Measurements from ENCODE around the gene MLEC.

Gene MLEC

GRCh38 chr12:120690083-120690450 is 3.1 kb downstream of the MLEC start:
- Histone ChIP-seq H3K4me3 (ENCODE audit: low read depth in 1 of 5, low read length in 5 of 5) (no peak overlapping the region), H3K36me3 (ENCODE audit: control insufficient read depth in 5 of 5, insufficient read depth in 5 of 5, low read length in 5 of 5) (peaks cover 10 to 18% (median 12%) of the 10 kb centered on the region in 5 donors), H3K27ac (ENCODE audit: low read depth, low read length) (peak overlapping the region; percentile 44), H3K9ac (ENCODE audit: low read length in 5 of 5) (peak overlapping the region in 3 of 5 donors; percentile 1 to 49 (median 30)), H3K27me3 (ENCODE audit: control insufficient read depth in 5 of 5, insufficient read depth in 4 of 5, low read length in 5 of 5) (no peaks in the 10 kb centered on the region), H3K9me3 (ENCODE audit: control insufficient read depth in 5 of 5, low read length in 5 of 5) (no peaks in the 10 kb centered on the region), H3K4me1 (ENCODE audit: control insufficient read depth in 5 of 5, insufficient read depth in 5 of 5, low read length in 5 of 5) (peaks cover 18 to 74% (median 69%) of the 10 kb centered on the region in 5 donors)

GRCh38 chr12:120690978-120691377 is 4.0 kb downstream of the MLEC start:
- Histone ChIP-seq H3K9me3 (ENCODE audit: control insufficient read depth in 5 of 5, low read length in 5 of 5) (no peaks in the 10 kb centered on the region), H3K9ac (ENCODE audit: low read length in 5 of 5) (peak overlapping the region in 2 of 5 donors; percentile 1 to 48), H3K36me3 (ENCODE audit: control insufficient read depth in 5 of 5, insufficient read depth in 5 of 5, low read length in 5 of 5) (peaks cover 17 to 27% (median 21%) of the 10 kb centered on the region in 5 donors), H3K4me3 (ENCODE audit: low read depth in 1 of 5, low read length in 5 of 5) (no peak overlapping the region), H3K27ac (ENCODE audit: low read depth, low read length) (peak overlapping the region; percentile 44), H3K27me3 (ENCODE audit: control insufficient read depth in 5 of 5, insufficient read depth in 4 of 5, low read length in 5 of 5) (no peaks in the 10 kb centered on the region), H3K4me1 (ENCODE audit: control insufficient read depth in 5 of 5, insufficient read depth in 5 of 5, low read length in 5 of 5) (peaks cover 18 to 72% (median 64%) of the 10 kb centered on the region in 5 donors)

- peak overlapping the region; percentile 14 for H3K27ac ChIP-seq (ENCODE audit: low read depth, low read length)
- H3K9me3 ChIP-seq (ENCODE audit: control insufficient read depth in 5 of 5, low read length in 5 of 5), result no peaks in the 10 kb centered on the region
- no peak overlapping the region for H3K4me3 ChIP-seq (ENCODE audit: low read depth in 1 of 5, low read length in 5 of 5)
- no peak overlapping the region for H3K9ac ChIP-seq (ENCODE audit: low read length in 5 of 5)
- peaks cover 13 to 71% (median 56%) of the 10 kb centered on the region in 5 donors for H3K4me1 ChIP-seq (ENCODE audit: control insufficient read depth in 5 of 5, insufficient read depth in 5 of 5, low read length in 5 of 5)
- no peaks in the 10 kb centered on the region for H3K27me3 ChIP-seq (ENCODE audit: control insufficient read depth in 5 of 5, insufficient read depth in 4 of 5, low read length in 5 of 5)
- H3K36me3 ChIP-seq (ENCODE audit: control insufficient read depth in 5 of 5, insufficient read depth in 5 of 5, low read length in 5 of 5), result peaks cover 25 to 43% (median 37%) of the 10 kb centered on the region in 5 donors
These were observed 5.6 kb downstream of the MLEC start for GRCh38 chr12:120692524-120693033.

- Histone ChIP-seq H3K27ac (ENCODE audit: low read depth, low read length) (peak overlapping the region; percentile 44), H3K4me3 (ENCODE audit: low read depth in 1 of 5, low read length in 5 of 5) (no peak overlapping the region), H3K9me3 (ENCODE audit: control insufficient read depth in 5 of 5, low read length in 5 of 5) (no peaks in the 10 kb centered on the region), H3K36me3 (ENCODE audit: control insufficient read depth in 5 of 5, insufficient read depth in 5 of 5, low read length in 5 of 5) (peaks cover 27 to 56% (median 47%) of the 10 kb centered on the region in 5 donors), H3K9ac (ENCODE audit: low read length in 5 of 5) (no peak overlapping the region), H3K27me3 (ENCODE audit: control insufficient read depth in 5 of 5, insufficient read depth in 4 of 5, low read length in 5 of 5) (no peaks in the 10 kb centered on the region), H3K4me1 (ENCODE audit: control insufficient read depth in 5 of 5, insufficient read depth in 5 of 5, low read length in 5 of 5) (peaks cover 8 to 71% (median 47%) of the 10 kb centered on the region in 5 donors)
These were observed 6.9 kb downstream of the MLEC start for GRCh38 chr12:120693848-120694247.

- Histone ChIP-seq H3K27me3 (ENCODE audit: control insufficient read depth in 5 of 5, insufficient read depth in 4 of 5, low read length in 5 of 5) (no peaks in the 10 kb centered on the region), H3K27ac (ENCODE audit: low read depth, low read length) (no peak overlapping the region), H3K4me3 (ENCODE audit: low read depth in 1 of 5, low read length in 5 of 5) (no peak overlapping the region), H3K9ac (ENCODE audit: low read length in 5 of 5) (no peak overlapping the region), H3K9me3 (ENCODE audit: control insufficient read depth in 5 of 5, low read length in 5 of 5) (no peaks in the 10 kb centered on the region), H3K4me1 (ENCODE audit: control insufficient read depth in 5 of 5, insufficient read depth in 5 of 5, low read length in 5 of 5) (peaks cover 2 to 71% (median 43%) of the 10 kb centered on the region in 5 donors), H3K36me3 (ENCODE audit: control insufficient read depth in 5 of 5, insufficient read depth in 5 of 5, low read length in 5 of 5) (peaks cover 27 to 81% (median 70%) of the 10 kb centered on the region in 5 donors)
These were observed 9.7 kb downstream of the MLEC start for GRCh38 chr12:120696626-120697025.

GRCh38 chr12:120697344-120697743 is 10.4 kb downstream of the MLEC start:
- no peak overlapping the region for H3K4me3 ChIP-seq (ENCODE audit: low read depth in 1 of 5, low read length in 5 of 5)
- H3K27me3 ChIP-seq (ENCODE audit: control insufficient read depth in 5 of 5, insufficient read depth in 4 of 5, low read length in 5 of 5), result no peaks in the 10 kb centered on the region
- no peak overlapping the region for H3K27ac ChIP-seq (ENCODE audit: low read depth, low read length)
- no peak overlapping the region for H3K9ac ChIP-seq (ENCODE audit: low read length in 5 of 5)
- peaks cover 27 to 88% (median 73%) of the 10 kb centered on the region in 5 donors for H3K36me3 ChIP-seq (ENCODE audit: control insufficient read depth in 5 of 5, insufficient read depth in 5 of 5, low read length in 5 of 5)
- H3K4me1 ChIP-seq (ENCODE audit: control insufficient read depth in 5 of 5, insufficient read depth in 5 of 5, low read length in 5 of 5), result peaks cover 2 to 73% (median 36%) of the 10 kb centered on the region in 5 donors
- no peaks in the 10 kb centered on the region for H3K9me3 ChIP-seq (ENCODE audit: control insufficient read depth in 5 of 5, low read length in 5 of 5)

GRCh38 chr12:120698665-120699064 is 11.7 kb downstream of the MLEC start:
- H3K4me3 ChIP-seq (ENCODE audit: low read depth in 1 of 5, low read length in 5 of 5), result no peak overlapping the region

GRCh38 chr12:120699553-120699952 is 12.6 kb downstream of the MLEC start:
- Histone ChIP-seq H3K27ac (ENCODE audit: low read depth, low read length) (peak overlapping the region; percentile 32), H3K36me3 (ENCODE audit: control insufficient read depth in 5 of 5, insufficient read depth in 5 of 5, low read length in 5 of 5) (peaks cover 22 to 91% (median 69%) of the 10 kb centered on the region in 5 donors), H3K4me1 (ENCODE audit: control insufficient read depth in 5 of 5, insufficient read depth in 5 of 5, low read length in 5 of 5) (peaks cover 0 to 69% (median 28%) of the 10 kb centered on the region in 5 donors)

More at GRCh38 chr12:120698665-120699064, 11.7 kb downstream of the MLEC start:
- Histone ChIP-seq H3K36me3 (ENCODE audit: control insufficient read depth in 5 of 5, insufficient read depth in 5 of 5, low read length in 5 of 5) (peaks cover 27 to 97% (median 76%) of the 10 kb centered on the region in 5 donors), H3K27me3 (ENCODE audit: control insufficient read depth in 5 of 5, insufficient read depth in 4 of 5, low read length in 5 of 5) (no peaks in the 10 kb centered on the region), H3K27ac (ENCODE audit: low read depth, low read length) (peak overlapping the region; percentile 32), H3K9me3 (ENCODE audit: control insufficient read depth in 5 of 5, low read length in 5 of 5) (no peaks in the 10 kb centered on the region), H3K4me1 (ENCODE audit: control insufficient read depth in 5 of 5, insufficient read depth in 5 of 5, low read length in 5 of 5) (peaks cover 0 to 73% (median 28%) of the 10 kb centered on the region in 5 donors), H3K9ac (ENCODE audit: low read length in 5 of 5) (peak overlapping the region in 1 of 5 donors; percentile 44)

GRCh38 chr12:120700886-120701285 is 13.9 kb downstream of the MLEC start:
- H3K9ac ChIP-seq (ENCODE audit: low read length in 5 of 5), result peak overlapping the region in 1 of 5 donors; percentile 26
- no peak overlapping the region for H3K4me3 ChIP-seq (ENCODE audit: low read depth in 1 of 5, low read length in 5 of 5)
- H3K27ac ChIP-seq (ENCODE audit: low read depth, low read length), result peak overlapping the region; percentile 32
- H3K9me3 ChIP-seq (ENCODE audit: control insufficient read depth in 5 of 5, low read length in 5 of 5), result no peaks in the 10 kb centered on the region
- peaks cover 11 to 77% (median 56%) of the 10 kb centered on the region in 5 donors for H3K36me3 ChIP-seq (ENCODE audit: control insufficient read depth in 5 of 5, insufficient read depth in 5 of 5, low read length in 5 of 5)
- no peaks in the 10 kb centered on the region for H3K27me3 ChIP-seq (ENCODE audit: control insufficient read depth in 5 of 5, insufficient read depth in 4 of 5, low read length in 5 of 5)
- H3K4me1 ChIP-seq (ENCODE audit: control insufficient read depth in 5 of 5, insufficient read depth in 5 of 5, low read length in 5 of 5), result peaks cover 0 to 69% (median 28%) of the 10 kb centered on the region in 5 donors

More at GRCh38 chr12:120699553-120699952, 12.6 kb downstream of the MLEC start:
- no peak overlapping the region for H3K4me3 ChIP-seq (ENCODE audit: low read depth in 1 of 5, low read length in 5 of 5)
- H3K9ac ChIP-seq (ENCODE audit: low read length in 5 of 5), result peak overlapping the region in 2 of 5 donors; percentile 20 to 38
- no peaks in the 10 kb centered on the region for H3K27me3 ChIP-seq (ENCODE audit: control insufficient read depth in 5 of 5, insufficient read depth in 4 of 5, low read length in 5 of 5)
- no peaks in the 10 kb centered on the region for H3K9me3 ChIP-seq (ENCODE audit: control insufficient read depth in 5 of 5, low read length in 5 of 5)

- peak overlapping the region; percentile 35 for H3K27ac ChIP-seq (ENCODE audit: low read depth, low read length)
- H3K4me3 ChIP-seq (ENCODE audit: low read depth in 1 of 5, low read length in 5 of 5), result no peak overlapping the region
- H3K4me1 ChIP-seq (ENCODE audit: control insufficient read depth in 5 of 5, insufficient read depth in 5 of 5, low read length in 5 of 5), result peaks cover 0 to 64% (median 28%) of the 10 kb centered on the region in 5 donors
- no peaks in the 10 kb centered on the region for H3K27me3 ChIP-seq (ENCODE audit: control insufficient read depth in 5 of 5, insufficient read depth in 4 of 5, low read length in 5 of 5)
- peaks cover 1 to 60% (median 38%) of the 10 kb centered on the region in 5 donors for H3K36me3 ChIP-seq (ENCODE audit: control insufficient read depth in 5 of 5, insufficient read depth in 5 of 5, low read length in 5 of 5)
- H3K9ac ChIP-seq (ENCODE audit: low read length in 5 of 5), result no peak overlapping the region
- H3K9me3 ChIP-seq (ENCODE audit: control insufficient read depth in 5 of 5, low read length in 5 of 5), result no peaks in the 10 kb centered on the region
These were observed 15.7 kb downstream of the MLEC start for GRCh38 chr12:120702637-120703036.
